ENCODE data around the gene FAM24B. TPM values are rescaled to one million over a fixed set of nuclear protein-coding genes. Genes with fewer than 3 reads are reported as not detected.
"Not testable (repeated sequence)": the region's sequence is repeated elsewhere in the genome, so short reads cannot be mapped to it uniquely, and the experiment has no call there.

The FAM24B gene
- total RNA-seq, result 0.55 TPM
- long read RNA-seq, partial matches to known transcripts, result 1 of 1 reads
- long read RNA-seq, other reads (novel, unspliced or antisense), result 0 of 1 reads

GRCh38 chr10:122879339-122880273, at the start of gene FAM24B:
FAM24B (minus strand) TSS chr10:122879581; CDS start chr10:122850515, 29,066 bp downstream.
- Histone ChIP-seq H3K4me1 (peaks cover 17% of the 10 kb centered on the region), H3K27me3 (ENCODE audit: low read depth) (peaks cover 38% of the 10 kb centered on the region), H3K36me3 (no peaks in the 10 kb centered on the region), H3K27ac (replicated peaks) (peak within 1 kb of the TSS; percentile 45), H3K9me3 (replicated peaks) (no peaks in the 10 kb centered on the region), H3K4me3 (peak within 1 kb of the TSS; percentile 78)
- no peak for TF ChIP-seq CTCF (IDR thresholded peaks at IDR 0.05; ENCODE audit: borderline replicate concordance)
- intact Hi-C loops (cut with micrococcal nuclease), result no loop called here
- DNase-seq, result peak; percentile 90

DNA sequence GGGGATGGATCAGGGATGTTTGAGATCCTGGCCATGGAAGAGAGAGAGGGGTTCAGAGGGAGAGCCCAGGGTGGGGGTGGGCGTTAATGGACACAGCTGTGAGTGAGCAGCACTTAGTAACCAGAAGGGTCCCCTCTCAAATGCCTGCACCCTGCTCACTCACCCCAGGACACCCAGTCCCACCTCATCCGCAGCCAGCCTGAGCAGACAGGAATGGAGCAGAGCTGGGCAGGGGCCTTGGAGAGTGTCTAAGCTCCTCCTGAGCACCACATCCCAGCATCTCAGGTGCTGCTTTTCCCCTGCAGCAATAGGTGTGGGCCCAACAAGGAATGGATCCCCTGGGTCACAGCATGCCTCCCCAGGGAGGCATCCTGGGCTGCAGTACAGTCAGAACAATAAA, 36.3 kb upstream of the FAM24B start:
- no peak for TF ChIP-seq CTCF (IDR thresholded peaks at IDR 0.05; ENCODE audit: borderline replicate concordance)
- no peak overlapping the region for H3K4me3 ChIP-seq
- H3K36me3 ChIP-seq, result no peaks in the 10 kb centered on the region
- no peaks in the 10 kb centered on the region for H3K4me1 ChIP-seq
- no peak for DNase-seq
- intact Hi-C loops (cut with micrococcal nuclease), result no loop called here
- no peaks in the 10 kb centered on the region for H3K27me3 ChIP-seq (ENCODE audit: low read depth)
- no peaks in the 10 kb centered on the region for H3K9me3 ChIP-seq (replicated peaks)
- H3K27ac ChIP-seq (replicated peaks), result no peak overlapping the region

DNA sequence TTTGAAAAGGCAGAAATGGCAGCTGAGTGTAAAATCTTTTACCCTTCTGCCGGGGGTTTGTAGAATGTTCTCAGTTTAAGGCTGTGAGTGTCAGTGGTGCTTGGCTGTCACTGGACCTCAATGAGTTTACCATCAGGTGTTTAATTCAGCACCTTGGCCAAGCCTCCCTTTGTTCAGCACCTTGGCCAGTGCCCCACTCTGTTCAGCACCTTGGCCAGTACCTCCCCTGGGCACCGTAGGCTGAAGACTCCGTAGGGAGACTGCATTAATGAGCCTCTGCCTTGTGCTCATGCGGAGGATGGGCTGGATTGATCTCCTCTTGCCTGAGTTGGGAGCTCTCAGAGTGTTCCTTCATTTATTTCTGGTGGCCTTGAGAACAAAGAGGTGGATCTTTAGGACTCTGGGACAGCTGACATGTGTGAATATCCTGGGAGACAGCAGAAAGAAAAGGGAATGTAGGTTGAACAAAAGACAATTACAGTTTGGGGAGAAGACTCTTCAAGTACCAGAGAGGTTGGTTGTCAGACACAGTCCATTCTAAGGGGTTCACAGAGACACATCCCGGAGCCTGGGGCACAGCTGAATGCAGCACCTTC, 32.6 kb upstream of the FAM24B start:
- Histone ChIP-seq H3K27me3 (ENCODE audit: low read depth) (no peaks in the 10 kb centered on the region), H3K27ac (replicated peaks) (no peak overlapping the region), H3K4me1 (no peaks in the 10 kb centered on the region), H3K9me3 (replicated peaks) (no peaks in the 10 kb centered on the region), H3K4me3 (no peak overlapping the region), H3K36me3 (no peaks in the 10 kb centered on the region)
- no peak for TF ChIP-seq CTCF (IDR thresholded peaks at IDR 0.05; ENCODE audit: borderline replicate concordance)
- no peak for DNase-seq
- intact Hi-C loops (cut with micrococcal nuclease), result no loop called here

- TF ChIP-seq CTCF (IDR thresholded peaks at IDR 0.05; ENCODE audit: borderline replicate concordance), result no peak
- H3K27me3 ChIP-seq (ENCODE audit: low read depth), result no peaks in the 10 kb centered on the region
- intact Hi-C loops (cut with micrococcal nuclease), result no loop called here
- H3K4me3 ChIP-seq, result no peak within 1 kb of the TSS
- no peaks in the 10 kb centered on the region for H3K9me3 ChIP-seq (replicated peaks)
- no peak within 1 kb of the TSS for H3K27ac ChIP-seq (replicated peaks)
- DNase-seq, result no peak
- no peaks in the 10 kb centered on the region for H3K4me1 ChIP-seq
- no peaks in the 10 kb centered on the region for H3K36me3 ChIP-seq
Measured at GRCh38 chr10:122910310-122910709, 30.9 kb upstream of the FAM24B start, which contains the start of gene FAM24A. FAM24A (plus strand) TSS chr10:122910610; CDS start chr10:122911635, 1,025 bp downstream.

- H3K27me3 ChIP-seq (ENCODE audit: low read depth), result peaks cover 34% of the 10 kb centered on the region
- intact Hi-C loops (cut with micrococcal nuclease); H3K36me3 ChIP-seq; H3K4me1 ChIP-seq; H3K4me3 ChIP-seq; H3K9me3 ChIP-seq (replicated peaks); DNase-seq; H3K27ac ChIP-seq (replicated peaks): not testable (repeated sequence)
Measured at GRCh38 chr10:122903861-122904260, 24.5 kb upstream of the FAM24B start.
